Rectal smooth muscle tissue (tissue), 1 donor: ENCODE results near the gene GLT8D1.

Source experiments
- H3K27ac ChIP-seq: one replicate; pipeline ENCODE4 v1.7.0; 2013; ENCODE audit warnings: low read depth, low read length, inconsistent platforms
- H3K27me3 ChIP-seq: one replicate; pipeline ENCODE4 v1.7.0; 2013; ENCODE audit warnings: low read length; ENCODE audit not compliant: control insufficient read depth, insufficient read depth
- H3K36me3 ChIP-seq: one replicate; pipeline ENCODE4 v1.7.0; 2013; ENCODE audit warnings: low read length; ENCODE audit not compliant: control insufficient read depth, insufficient read depth
- H3K4me1 ChIP-seq: one replicate; pipeline ENCODE4 v1.7.0; 2013; ENCODE audit warnings: low read length; ENCODE audit not compliant: control insufficient read depth, insufficient read depth
- H3K4me3 ChIP-seq: one replicate; pipeline ENCODE4 v1.7.0; 2013; ENCODE audit warnings: low read length
- H3K9ac ChIP-seq: one replicate; pipeline ENCODE4 v1.7.0; 2013; ENCODE audit warnings: low read length

Gene GLT8D1

DNA sequence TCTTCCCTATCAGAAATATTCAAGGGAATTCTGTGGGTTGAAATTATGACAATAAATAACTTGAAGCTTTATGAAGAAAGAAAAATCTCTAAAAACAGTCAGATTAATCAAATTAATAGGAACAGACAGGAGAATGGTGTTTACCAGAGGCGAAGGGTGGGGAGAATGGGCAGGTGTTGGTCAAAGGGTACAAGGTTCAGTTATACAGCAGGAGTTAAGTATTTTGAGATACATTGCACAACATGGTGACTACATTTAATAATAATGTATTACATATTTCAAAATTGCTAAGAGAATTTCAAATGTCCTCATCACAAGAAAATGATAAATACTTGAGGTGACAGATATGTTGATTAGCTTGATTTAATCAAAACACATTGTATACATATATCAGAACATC, 18.9 kb upstream of the GLT8D1 start:
- H3K9ac ChIP-seq, result no peak overlapping the region
- H3K4me1 ChIP-seq, result no peaks in the 10 kb centered on the region
- H3K36me3 ChIP-seq, result no peaks in the 10 kb centered on the region
- no peaks in the 10 kb centered on the region for H3K27me3 ChIP-seq
- no peak overlapping the region for H3K4me3 ChIP-seq
- H3K27ac ChIP-seq, result no peak overlapping the region

DNA sequence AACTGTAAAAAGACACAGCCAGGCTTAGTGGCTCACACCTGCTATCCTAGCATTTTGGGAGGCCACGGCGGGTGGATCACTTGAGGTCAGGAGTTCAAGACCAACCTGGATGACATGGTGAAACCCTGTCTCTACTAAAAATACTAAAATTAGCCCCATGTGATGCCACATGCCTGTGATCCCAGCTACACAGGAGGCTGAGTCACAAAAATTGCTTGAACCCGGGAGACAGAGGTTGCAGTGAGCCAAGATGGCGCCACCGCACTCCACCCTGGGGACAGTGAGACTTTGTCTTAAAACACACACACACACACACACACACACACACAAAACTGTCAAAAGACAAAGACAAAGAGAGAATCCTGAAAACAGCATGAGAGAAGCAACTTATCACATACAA, 18.3 kb upstream of the GLT8D1 start:
- H3K27ac ChIP-seq, result no peak overlapping the region
- H3K27me3 ChIP-seq, result no peaks in the 10 kb centered on the region
- no peak overlapping the region for H3K4me3 ChIP-seq
- H3K36me3 ChIP-seq, result no peaks in the 10 kb centered on the region
- H3K9ac ChIP-seq, result no peak overlapping the region
- H3K4me1 ChIP-seq, result no peaks in the 10 kb centered on the region

DNA sequence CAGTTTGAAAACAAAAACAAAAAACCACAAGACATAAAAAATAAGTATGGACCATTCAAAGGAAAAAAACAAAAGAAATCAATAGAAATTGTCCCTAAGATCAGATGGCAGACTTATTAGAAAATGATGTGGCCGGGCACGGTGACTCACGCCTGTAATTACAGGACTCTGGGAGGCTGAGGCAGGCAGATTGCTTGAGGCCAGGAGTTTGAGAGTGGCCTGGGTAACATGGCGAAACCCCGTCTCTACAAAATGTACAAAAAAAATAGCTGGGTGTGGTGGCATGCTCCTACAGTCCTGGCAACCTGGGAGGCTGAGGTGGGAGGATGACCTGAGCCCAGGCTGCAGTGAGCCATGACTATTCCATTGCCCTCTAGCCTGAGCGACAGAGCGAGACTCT, 16.9 kb upstream of the GLT8D1 start:
- Histone ChIP-seq H3K27me3 (no peaks in the 10 kb centered on the region), H3K9ac (no peak overlapping the region), H3K4me1 (no peaks in the 10 kb centered on the region), H3K27ac (no peak overlapping the region), H3K4me3 (no peak overlapping the region), H3K36me3 (no peaks in the 10 kb centered on the region)

DNA sequence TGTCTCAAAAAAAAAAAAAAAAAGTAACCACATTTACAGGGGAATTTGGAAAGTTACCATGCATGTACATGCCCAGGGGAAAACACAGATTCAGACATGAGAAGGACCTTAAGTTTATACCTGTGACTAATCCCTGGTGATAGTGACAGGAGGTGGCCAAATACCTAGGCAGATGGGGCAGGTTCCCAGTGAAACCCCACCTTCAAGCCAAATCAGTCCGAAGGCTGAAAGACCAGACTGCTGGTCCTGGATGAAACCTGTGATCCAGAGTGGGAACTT, 16.1 kb upstream of the GLT8D1 start:
- H3K4me1 ChIP-seq, result no peaks in the 10 kb centered on the region
- H3K27me3 ChIP-seq, result no peaks in the 10 kb centered on the region
- no peak overlapping the region for H3K9ac ChIP-seq
- no peak overlapping the region for H3K4me3 ChIP-seq
- H3K36me3 ChIP-seq, result no peaks in the 10 kb centered on the region
- H3K27ac ChIP-seq, result no peak overlapping the region

DNA sequence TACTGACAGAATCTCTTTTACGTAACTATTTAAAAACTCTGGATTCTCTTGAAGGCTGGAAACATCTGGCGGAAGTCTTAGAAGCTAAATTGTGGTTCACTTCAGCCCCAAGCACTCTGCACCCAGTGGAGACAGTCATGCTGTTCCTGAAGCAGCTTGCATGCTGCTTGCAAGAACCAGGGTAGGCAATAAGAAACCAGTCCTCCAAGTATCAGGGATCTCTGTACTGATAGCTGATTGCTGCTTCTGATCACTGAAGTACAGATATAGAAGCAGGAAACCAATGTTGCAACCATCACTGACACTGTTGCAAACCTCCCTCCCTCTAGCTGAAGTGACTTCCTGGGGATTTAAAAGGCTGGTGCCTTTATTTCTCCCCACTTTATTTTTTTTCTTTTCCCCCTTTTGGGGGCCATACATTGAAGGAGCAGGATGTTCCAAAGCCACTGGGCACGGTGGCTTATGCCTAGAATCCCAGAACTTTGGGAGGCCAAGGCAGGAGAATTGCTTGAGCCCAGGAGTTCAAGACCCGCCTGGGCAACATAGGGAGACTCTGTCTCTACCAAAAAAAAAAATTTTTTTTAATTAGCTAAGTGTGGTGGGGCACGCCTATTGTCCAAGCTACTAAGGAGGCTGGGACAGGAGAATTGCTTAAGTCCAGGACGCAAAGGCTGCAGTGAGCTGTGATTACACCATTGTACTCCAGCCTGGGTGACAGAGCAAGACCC, 15.6 kb upstream of the GLT8D1 start:
- H3K9ac ChIP-seq, result no peak overlapping the region
- H3K4me1 ChIP-seq, result no peaks in the 10 kb centered on the region
- H3K27ac ChIP-seq, result no peak overlapping the region
- no peak overlapping the region for H3K4me3 ChIP-seq
- no peaks in the 10 kb centered on the region for H3K27me3 ChIP-seq
- no peaks in the 10 kb centered on the region for H3K36me3 ChIP-seq

DNA sequence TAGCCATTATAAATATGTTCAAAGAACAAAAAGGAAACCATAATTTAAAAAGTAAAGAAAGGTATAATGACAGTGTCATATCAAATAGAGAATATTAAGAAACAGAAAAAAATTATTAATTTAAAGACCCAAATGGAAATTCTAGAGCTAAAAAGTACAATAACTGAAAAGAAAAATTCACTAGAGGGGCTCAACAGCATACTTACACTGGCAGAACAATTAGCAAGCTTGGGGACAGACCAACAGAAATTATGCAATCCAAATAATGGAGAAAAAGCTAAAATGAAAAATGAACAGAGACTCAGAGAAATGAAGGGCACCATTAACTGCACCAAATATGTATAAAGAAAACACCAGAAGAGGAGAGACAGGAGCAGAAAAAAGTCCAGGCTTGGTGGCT, 14.0 kb upstream of the GLT8D1 start:
- H3K27ac ChIP-seq, result no peak overlapping the region
- no peaks in the 10 kb centered on the region for H3K36me3 ChIP-seq
- H3K27me3 ChIP-seq, result no peaks in the 10 kb centered on the region
- H3K4me1 ChIP-seq, result no peaks in the 10 kb centered on the region
- no peak overlapping the region for H3K9ac ChIP-seq
- no peak overlapping the region for H3K4me3 ChIP-seq

DNA sequence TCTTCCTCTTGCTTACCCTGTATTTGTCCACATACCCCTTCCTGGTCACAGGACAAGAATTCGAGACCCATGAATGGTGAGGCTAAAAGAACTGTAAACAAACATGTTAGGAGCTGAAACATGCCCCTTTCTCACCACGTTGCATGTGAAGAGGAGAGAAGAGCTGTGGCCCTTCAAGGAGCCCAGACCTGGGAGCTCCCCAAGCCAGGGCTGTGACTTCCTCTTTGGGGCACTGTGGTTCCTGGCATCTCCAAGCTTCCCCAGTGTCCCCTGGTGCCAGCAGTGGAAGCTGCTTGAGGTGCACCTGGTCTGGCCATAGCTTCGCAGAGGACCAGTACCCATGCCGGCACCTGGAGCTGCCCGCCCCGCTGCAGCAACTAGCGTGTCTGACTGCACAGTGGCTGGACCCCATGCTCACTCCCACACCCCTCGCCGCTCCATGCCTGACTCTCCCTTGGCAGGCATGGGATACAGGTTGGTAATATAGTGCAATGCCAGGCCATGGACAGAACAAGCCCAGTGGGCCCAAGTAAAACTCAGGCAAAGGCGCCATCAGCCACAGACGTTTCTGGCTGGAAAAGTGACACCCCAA, 10.2 kb upstream of the GLT8D1 start:
- no peaks in the 10 kb centered on the region for H3K4me1 ChIP-seq
- H3K36me3 ChIP-seq, result no peaks in the 10 kb centered on the region
- no peaks in the 10 kb centered on the region for H3K27me3 ChIP-seq
- H3K27ac ChIP-seq, result no peak overlapping the region
- H3K4me3 ChIP-seq, result no peak overlapping the region
- H3K9ac ChIP-seq, result no peak overlapping the region

DNA sequence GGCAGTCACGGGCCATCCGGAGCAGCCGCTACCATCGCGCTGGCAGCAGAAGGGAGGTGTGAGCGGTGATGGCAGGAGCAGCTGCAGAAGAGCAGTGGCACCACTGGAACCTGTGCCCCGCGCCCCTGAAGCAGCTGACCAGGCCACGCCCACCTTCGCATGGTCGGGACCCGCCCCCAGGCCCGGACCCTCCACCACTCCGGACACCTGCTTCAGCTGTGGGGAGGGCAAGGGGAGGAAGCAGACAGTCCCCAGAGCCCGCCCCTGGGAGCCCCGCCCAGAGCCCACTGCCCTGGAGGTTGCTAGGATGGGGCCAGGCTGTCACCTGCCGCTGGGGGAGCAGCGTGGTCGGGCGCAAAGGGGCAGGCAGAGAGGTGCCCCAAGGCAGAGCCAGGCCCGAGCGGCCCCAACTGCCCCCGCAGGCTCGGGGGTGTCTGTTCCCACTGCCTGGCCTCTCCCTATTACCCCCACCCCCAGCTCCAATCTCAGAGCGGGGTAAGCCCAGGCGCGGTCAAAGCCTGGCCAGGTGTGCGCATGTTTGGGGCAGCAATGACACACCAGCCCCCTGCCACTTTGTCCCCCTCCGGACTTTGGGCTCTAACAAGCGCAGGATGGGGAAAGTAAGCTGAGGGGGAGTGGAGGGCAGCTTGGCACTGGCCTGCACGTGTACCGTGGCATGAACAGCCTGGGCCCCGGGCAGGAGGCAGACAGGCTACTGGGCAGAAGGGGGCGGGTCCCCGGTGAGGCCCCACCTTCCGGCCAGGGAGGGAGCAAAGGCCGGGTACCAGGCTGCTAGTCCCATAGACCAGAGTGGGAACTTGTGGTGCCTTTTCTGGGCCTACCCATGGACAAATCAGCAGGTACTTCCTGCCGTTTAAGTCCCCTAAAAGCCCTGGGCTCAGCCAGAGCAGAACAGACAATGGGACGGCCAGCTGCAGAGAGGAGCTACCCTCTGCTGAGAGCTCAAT, 9.0 kb upstream of the GLT8D1 start:
- H3K27me3 ChIP-seq, result no peaks in the 10 kb centered on the region
- no peak overlapping the region for H3K9ac ChIP-seq
- no peak overlapping the region for H3K4me3 ChIP-seq
- H3K4me1 ChIP-seq, result no peaks in the 10 kb centered on the region
- no peaks in the 10 kb centered on the region for H3K36me3 ChIP-seq
- no peak overlapping the region for H3K27ac ChIP-seq

DNA sequence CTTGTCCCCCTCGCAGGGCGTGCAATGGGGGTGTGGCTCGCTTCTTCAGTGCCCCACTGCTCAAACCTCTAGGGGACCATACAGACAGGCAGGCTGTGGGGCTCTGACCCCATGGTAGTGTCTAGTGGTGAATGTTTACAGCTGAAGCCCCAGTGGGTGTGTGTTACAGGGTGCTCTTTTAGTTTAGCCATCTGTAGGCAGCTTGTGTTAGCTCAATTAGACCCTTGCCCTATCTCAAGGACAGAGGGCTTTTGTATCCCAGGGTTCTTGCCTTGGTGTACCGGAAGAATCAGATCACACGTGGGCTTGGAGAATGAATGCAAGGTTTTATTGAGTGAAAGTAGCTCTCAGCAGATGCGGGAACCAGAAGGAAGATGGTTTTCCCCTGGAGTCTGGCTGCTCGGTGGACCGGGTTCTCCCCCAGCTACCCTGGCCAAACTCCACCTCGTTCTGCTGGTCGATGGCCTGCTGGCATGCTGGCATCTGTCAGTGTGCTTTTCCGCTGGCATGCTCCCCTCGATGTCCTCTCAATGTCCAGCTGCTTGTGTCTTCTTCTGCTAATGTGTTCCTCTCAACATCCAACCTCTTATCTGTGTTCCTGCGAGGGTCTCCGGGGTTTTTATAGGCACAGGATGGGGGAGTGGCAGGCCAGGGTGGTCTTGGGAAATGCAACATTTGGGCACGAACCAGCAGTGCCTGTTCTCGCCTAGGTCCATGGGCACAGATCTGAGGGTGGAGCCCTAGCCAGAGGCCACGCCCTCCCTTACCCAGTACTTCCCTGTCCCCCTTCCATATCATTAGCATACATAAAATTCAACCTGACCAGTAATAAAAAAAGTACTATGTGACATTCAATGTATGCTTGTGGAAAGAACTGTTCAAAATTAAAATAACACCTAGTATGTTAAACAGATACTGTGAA, 7.0 kb upstream of the GLT8D1 start:
- no peak overlapping the region for H3K9ac ChIP-seq
- no peaks in the 10 kb centered on the region for H3K27me3 ChIP-seq
- no peak overlapping the region for H3K4me3 ChIP-seq
- H3K36me3 ChIP-seq, result no peaks in the 10 kb centered on the region
- no peaks in the 10 kb centered on the region for H3K4me1 ChIP-seq
- H3K27ac ChIP-seq, result no peak overlapping the region

DNA sequence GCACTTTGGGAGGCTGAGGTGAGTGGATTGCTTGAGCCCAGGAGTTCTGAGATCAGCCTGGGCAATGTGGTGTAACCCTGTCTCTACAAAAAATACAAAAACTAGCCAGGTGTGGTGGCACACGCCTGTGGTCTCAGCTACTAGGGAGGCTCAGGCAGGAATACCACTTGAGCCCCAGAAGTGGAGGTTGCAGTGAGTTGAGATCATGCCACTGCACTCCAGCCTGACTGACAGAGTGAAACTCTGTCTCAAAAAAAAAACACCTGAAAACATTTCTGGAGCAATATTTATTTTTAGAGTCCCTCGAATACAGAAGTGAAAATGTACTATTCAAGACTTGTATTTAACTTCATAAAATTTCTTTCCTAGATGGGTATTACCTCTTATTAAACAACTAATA, 4.9 kb upstream of the GLT8D1 start:
- Histone ChIP-seq H3K27ac (no peak overlapping the region), H3K4me1 (peaks cover 4% of the 10 kb centered on the region), H3K4me3 (no peak overlapping the region), H3K9ac (no peak overlapping the region), H3K36me3 (no peaks in the 10 kb centered on the region), H3K27me3 (no peaks in the 10 kb centered on the region)

DNA sequence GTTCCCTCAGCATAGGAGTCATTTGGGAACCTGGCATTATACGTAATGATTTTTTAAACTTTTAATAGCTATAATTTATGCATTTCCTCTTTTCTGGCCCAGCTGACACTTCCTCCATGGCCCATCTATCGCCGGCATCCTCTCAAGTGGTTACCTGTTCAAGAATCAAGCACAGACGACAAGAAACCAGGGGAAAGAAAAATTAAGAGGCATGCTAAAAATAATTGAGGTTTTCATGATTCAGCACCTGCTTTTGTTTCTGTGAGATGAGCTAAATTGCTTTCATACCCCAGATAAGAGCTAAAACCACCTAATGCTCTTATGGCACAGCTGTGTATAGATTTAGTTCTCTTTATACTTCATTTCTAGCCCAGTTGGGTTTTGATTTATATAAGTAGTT, 2.0 kb upstream of the GLT8D1 start:
- Histone ChIP-seq H3K9ac (no peak overlapping the region), H3K4me3 (no peak overlapping the region), H3K27me3 (no peaks in the 10 kb centered on the region), H3K4me1 (peaks cover 10% of the 10 kb centered on the region), H3K36me3 (no peaks in the 10 kb centered on the region), H3K27ac (no peak overlapping the region)

DNA sequence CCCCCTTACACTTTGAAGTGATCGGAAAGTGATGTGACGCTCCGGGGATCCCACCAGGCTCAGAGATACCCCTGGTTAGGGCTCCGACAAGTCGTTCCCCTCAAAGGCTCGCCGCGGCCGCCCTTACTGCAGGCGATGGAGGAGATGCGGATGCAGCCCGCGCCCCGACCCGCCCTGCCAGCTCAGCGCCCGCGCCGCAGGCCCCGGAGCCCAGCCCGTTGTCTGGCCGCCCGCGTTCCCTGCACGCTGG, 228 bp downstream of the GLT8D1 start:
- H3K9ac ChIP-seq, result peak overlapping the region; percentile 69
- no peaks in the 10 kb centered on the region for H3K36me3 ChIP-seq
- peak overlapping the region; percentile 92 for H3K27ac ChIP-seq
- no peaks in the 10 kb centered on the region for H3K27me3 ChIP-seq
- peaks cover 10% of the 10 kb centered on the region for H3K4me1 ChIP-seq
- peak overlapping the region; percentile 97 for H3K4me3 ChIP-seq
